Measurements from ENCODE around the gene PCMT1.

GRCh38 chr6:149717588-149718458 is 31.7 kb upstream of the PCMT1 start, which contains the start of gene LATS1:
- TF ChIP-seq, protein P1, sequence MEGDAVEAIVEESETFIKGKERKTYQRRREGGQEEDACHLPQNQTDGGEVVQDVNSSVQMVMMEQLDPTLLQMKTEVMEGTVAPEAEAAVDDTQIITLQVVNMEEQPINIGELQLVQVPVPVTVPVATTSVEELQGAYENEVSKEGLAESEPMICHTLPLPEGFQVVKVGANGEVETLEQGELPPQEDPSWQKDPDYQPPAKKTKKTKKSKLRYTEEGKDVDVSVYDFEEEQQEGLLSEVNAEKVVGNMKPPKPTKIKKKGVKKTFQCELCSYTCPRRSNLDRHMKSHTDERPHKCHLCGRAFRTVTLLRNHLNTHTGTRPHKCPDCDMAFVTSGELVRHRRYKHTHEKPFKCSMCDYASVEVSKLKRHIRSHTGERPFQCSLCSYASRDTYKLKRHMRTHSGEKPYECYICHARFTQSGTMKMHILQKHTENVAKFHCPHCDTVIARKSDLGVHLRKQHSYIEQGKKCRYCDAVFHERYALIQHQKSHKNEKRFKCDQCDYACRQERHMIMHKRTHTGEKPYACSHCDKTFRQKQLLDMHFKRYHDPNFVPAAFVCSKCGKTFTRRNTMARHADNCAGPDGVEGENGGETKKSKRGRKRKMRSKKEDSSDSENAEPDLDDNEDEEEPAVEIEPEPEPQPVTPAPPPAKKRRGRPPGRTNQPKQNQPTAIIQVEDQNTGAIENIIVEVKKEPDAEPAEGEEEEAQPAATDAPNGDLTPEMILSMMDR (IDR thresholded peaks at IDR 0.05): no peak
- no peak for TF ChIP-seq EZH2 (IDR thresholded peaks at IDR 0.05; ENCODE audit: borderline replicate concordance, insufficient read depth, low read depth, low read length, poor library complexity, severe bottlenecking)
